Loucy (cell line): ENCODE data around the gene NSF.
"Not testable (repeated sequence)": the region's sequence is repeated elsewhere in the genome, so short reads cannot be mapped to it uniquely, and the experiment has no call there.

Experiments used
- EZH2phosphoT487 ChIP-seq: fragments of 200-600 bp; IDR thresholded peaks from 2 replicates; pipeline ENCODE4 v1.6.1; 2018; ENCODE audit warnings: antibody characterized with exemption, mild to moderate bottlenecking, moderate library complexity, borderline replicate concordance
- TF ChIP-seq, protein P1 (sequence below): fragments of 200-600 bp; sonication (generic); conservative IDR thresholded peaks from 2 replicates; pipeline ENCODE4 v1.5.1; 2014; ENCODE audit warnings: mild to moderate bottlenecking, antibody characterized with exemption, low read length

DNA sequence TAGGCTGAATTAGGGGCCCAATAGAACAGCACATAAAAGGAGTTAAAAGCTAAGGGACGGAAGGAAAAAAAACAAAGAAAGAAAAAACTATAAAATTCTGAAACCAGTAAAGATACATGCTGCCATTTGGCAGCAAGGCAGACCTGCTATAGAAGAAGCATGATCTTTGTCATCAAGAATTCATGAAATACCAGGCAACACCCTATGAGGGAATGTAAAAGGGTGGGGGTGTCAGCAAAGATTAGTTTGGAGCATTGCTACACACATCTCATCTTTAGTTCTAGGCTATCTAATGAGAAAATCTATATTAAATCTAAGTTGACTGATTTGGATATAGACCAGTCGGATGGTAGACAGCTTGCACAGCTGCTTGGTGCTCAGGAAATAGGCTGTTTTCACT, 73.1 kb downstream of the NSF start:
- TF ChIP-seq, protein P1, sequence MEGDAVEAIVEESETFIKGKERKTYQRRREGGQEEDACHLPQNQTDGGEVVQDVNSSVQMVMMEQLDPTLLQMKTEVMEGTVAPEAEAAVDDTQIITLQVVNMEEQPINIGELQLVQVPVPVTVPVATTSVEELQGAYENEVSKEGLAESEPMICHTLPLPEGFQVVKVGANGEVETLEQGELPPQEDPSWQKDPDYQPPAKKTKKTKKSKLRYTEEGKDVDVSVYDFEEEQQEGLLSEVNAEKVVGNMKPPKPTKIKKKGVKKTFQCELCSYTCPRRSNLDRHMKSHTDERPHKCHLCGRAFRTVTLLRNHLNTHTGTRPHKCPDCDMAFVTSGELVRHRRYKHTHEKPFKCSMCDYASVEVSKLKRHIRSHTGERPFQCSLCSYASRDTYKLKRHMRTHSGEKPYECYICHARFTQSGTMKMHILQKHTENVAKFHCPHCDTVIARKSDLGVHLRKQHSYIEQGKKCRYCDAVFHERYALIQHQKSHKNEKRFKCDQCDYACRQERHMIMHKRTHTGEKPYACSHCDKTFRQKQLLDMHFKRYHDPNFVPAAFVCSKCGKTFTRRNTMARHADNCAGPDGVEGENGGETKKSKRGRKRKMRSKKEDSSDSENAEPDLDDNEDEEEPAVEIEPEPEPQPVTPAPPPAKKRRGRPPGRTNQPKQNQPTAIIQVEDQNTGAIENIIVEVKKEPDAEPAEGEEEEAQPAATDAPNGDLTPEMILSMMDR, result not testable (repeated sequence)
- TF ChIP-seq EZH2phosphoT487, result not testable (repeated sequence)
